ENCODE data around the gene OTOP3. TPM values are rescaled to one million over a fixed set of nuclear protein-coding genes. Genes with fewer than 3 reads are reported as not detected.

Gene OTOP3
- total and polyA plus RNA-seq, 2 experiments from 2014 or later: not detected

- Mint-ChIP-seq H3K9me3 (no peaks in the 10 kb centered on the region; the same call in 2 of the 3 replicates), H3K36me3 (ENCODE audit: low read depth) (no peaks in the 10 kb centered on the region; the same call in 2 of the 3 replicates), H3K4me1 (peaks cover 10% of the 10 kb centered on the region), H3K27me3 (ENCODE audit: insufficient read depth, low read depth, poor library complexity) (peaks cover 14% of the 10 kb centered on the region), H3K27ac (no peak overlapping the region; the same call in 1 of the 2 replicates), H3K4me3 (no peak overlapping the region; the same call in 2 of the 3 replicates)
- Histone ChIP-seq H3K27me3 (ENCODE audit: insufficient read depth) (no peaks in the 10 kb centered on the region), H3K4me2 (no peak overlapping the region), H3F3A (replicated peaks; ENCODE audit: low read depth) (no peaks in the 10 kb centered on the region), H3K79me2 (replicated peaks; ENCODE audit: insufficient read depth) (no peaks in the 10 kb centered on the region), H3K27ac (ENCODE audit: low read depth) (no peak overlapping the region), H3K36me3 (ENCODE audit: insufficient read depth) (no peaks in the 10 kb centered on the region), H2AFZ (no peak overlapping the region), H3K4me3 (no peak overlapping the region), H4K20me1 (replicated peaks; ENCODE audit: insufficient read depth) (no peaks in the 10 kb centered on the region), H3K9me2 (ENCODE audit: insufficient read depth) (no peaks in the 10 kb centered on the region), H3K4me1 (ENCODE audit: insufficient read depth) (peaks cover 7% of the 10 kb centered on the region; the same call in 1 of the 2 replicates)
- DNase-seq (ENCODE audit: low spot score) (no peak), ATAC-seq (no peak)
- TF ChIP-seq EZH2phosphoT487 (IDR thresholded peaks at IDR 0.05; ENCODE audit: unreplicated experiment) (no peak), CREB1 (CRISPR knock-in tag; IDR thresholded peaks at IDR 0.05; ENCODE audit: low read depth) (no peak), CTCF (conservative IDR thresholded peaks at IDR 0.05; ENCODE audit: low read depth in 2 of 2) (no peak), ZNF114 (CRISPR knock-in tag; IDR thresholded peaks at IDR 0.05) (no peak), EZH2 (IDR thresholded peaks at IDR 0.05; ENCODE audit: low read depth, unreplicated experiment) (no peak), JUNB (IDR thresholded peaks at IDR 0.05; ENCODE audit: unreplicated experiment) (no peak)
These were observed 29.4 kb downstream of the OTOP3 start for GRCh38 chr17:74964988-74965622.

GRCh38 chr17:74968361-74968780 lies 32.7 kb downstream of the OTOP3 start:
- no peak overlapping the region for H3K4me2 ChIP-seq
- no peak overlapping the region for H2AFZ ChIP-seq
- DNase-seq (ENCODE audit: low spot score): no peak
- no peaks in the 10 kb centered on the region for H3K79me2 ChIP-seq (replicated peaks; ENCODE audit: insufficient read depth)
- Mint-ChIP-seq H3K4me3 (no peak overlapping the region; the same call in 2 of the 3 replicates), H3K9me3 (no peaks in the 10 kb centered on the region; the same call in 2 of the 3 replicates), H3K4me1 (peaks cover 11% of the 10 kb centered on the region), H3K27me3 (ENCODE audit: insufficient read depth, low read depth, poor library complexity) (peaks cover 32% of the 10 kb centered on the region), H3K36me3 (ENCODE audit: low read depth) (no peaks in the 10 kb centered on the region; the same call in 2 of the 3 replicates), H3K27ac (no peak overlapping the region)
- H3K27me3 ChIP-seq (ENCODE audit: insufficient read depth): peaks cover 24% of the 10 kb centered on the region
- H3K4me3 ChIP-seq: no peak overlapping the region
- H3K9me2 ChIP-seq (ENCODE audit: insufficient read depth): no peaks in the 10 kb centered on the region
- H3K36me3 ChIP-seq (ENCODE audit: insufficient read depth): no peaks in the 10 kb centered on the region
- no peaks in the 10 kb centered on the region for H4K20me1 ChIP-seq (replicated peaks; ENCODE audit: insufficient read depth)
- H3K4me1 ChIP-seq (ENCODE audit: insufficient read depth): peaks cover 8% of the 10 kb centered on the region; the same call in 1 of the 2 replicates
- H3K27ac ChIP-seq (ENCODE audit: low read depth): no peak overlapping the region
- ATAC-seq: peak; percentile 10
- no peaks in the 10 kb centered on the region for H3F3A ChIP-seq (replicated peaks; ENCODE audit: low read depth)
- TF ChIP-seq ZNF331 (CRISPR knock-in tag; IDR thresholded peaks at IDR 0.05; ENCODE audit: low read depth) (no peak), CREB1 (CRISPR knock-in tag; IDR thresholded peaks at IDR 0.05; ENCODE audit: low read depth) (no peak), EZH2 (IDR thresholded peaks at IDR 0.05; ENCODE audit: low read depth, unreplicated experiment) (no peak), EZH2phosphoT487 (IDR thresholded peaks at IDR 0.05; ENCODE audit: unreplicated experiment) (no peak), CTCF (conservative IDR thresholded peaks at IDR 0.05; ENCODE audit: low read depth in 2 of 2) (no peak), NANOG (IDR thresholded peaks at IDR 0.05; ENCODE audit: borderline replicate concordance) (no peak), ETS1 (IDR thresholded peaks at IDR 0.05) (no peak), STAT1 (IDR thresholded peaks at IDR 0.05; ENCODE audit: unreplicated experiment) (no peak), ZNF114 (CRISPR knock-in tag; IDR thresholded peaks at IDR 0.05) (no peak), REST (IDR thresholded peaks at IDR 0.05; ENCODE audit: unreplicated experiment) (no peak)

All from GM23338 (cell line).